DMS153 (cell line): Measurements from ENCODE around the gene DAP.

Experiments used
- DNase-seq: peaks from one replicate; lab custom pipeline; 2025; lab: John Stamatoyannopoulos, UW

The DAP gene

DNA sequence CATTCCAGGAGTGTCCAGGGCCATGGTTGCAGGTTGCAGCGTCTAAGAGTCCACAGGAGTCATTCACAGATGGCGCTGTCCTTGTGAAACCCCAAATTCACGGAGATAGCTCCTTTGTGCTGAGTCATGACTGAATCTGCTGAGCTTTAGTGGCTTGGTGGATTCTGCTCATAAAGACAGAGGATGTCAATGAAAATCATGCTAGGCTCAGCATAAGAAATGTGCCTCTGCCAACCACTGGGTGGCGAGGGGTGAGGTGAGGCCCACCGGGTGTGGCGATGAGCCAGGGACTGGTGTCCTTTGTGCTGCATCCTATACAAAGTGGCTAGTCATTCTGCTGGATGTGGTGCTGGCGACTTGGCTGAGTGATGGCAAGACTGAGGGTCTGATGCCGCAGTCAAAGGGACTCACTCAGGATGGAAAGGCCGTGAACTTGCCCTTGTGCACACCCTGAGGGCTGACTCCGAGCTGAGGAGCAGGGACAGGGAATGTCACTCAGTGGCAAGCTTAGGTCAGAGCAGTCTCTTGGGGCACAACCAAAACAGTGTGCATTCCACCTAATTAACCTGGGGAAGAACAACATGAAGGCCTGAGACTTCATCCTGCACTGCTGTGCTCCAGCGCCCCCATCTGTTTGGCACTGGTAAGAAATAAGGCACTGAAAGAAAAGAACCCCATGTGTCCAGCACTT, 71.5 kb downstream of the DAP start:
- no peak for DNase-seq

GRCh38 chr5:10688651-10689171, 72.3 kb downstream of the DAP start:
- no peak for DNase-seq

- no peak for DNase-seq
Measured at GRCh38 chr5:10686890-10687289, 74.1 kb downstream of the DAP start.

DNA sequence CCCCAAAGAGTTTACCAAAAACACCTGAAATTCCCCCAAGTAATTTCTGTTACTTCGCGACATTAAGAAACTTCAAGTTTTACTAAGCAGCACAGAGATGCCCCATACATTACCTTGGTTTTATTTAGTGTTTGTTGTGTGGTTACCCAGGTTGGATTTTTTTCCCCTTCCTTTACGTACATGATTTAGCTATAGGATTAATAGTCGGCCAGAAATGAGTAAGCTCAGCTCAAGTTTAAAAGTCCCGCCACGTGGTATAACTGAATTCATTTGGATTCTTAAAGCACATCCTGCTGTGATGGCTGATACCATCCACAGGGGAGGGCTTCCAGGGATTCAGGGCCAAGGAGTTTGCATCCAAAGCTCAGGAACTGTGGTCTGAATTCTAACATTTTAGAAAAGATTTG, 75.9 kb downstream of the DAP start:
- DNase-seq = no peak

- no peak for DNase-seq
Measured at GRCh38 chr5:10684303-10685086, 76.5 kb downstream of the DAP start.

- no peak for DNase-seq
Measured at GRCh38 chr5:10682801-10683525, 78.1 kb downstream of the DAP start.

- DNase-seq = no peak
Measured at GRCh38 chr5:10681731-10682679, 79.0 kb downstream of the DAP start.

GRCh38 chr5:10680876-10681481, 80.1 kb downstream of the DAP start:
- DNase-seq = no peak

GRCh38 chr5:10679336-10679988, 81.6 kb downstream of the DAP start:
- no peak for DNase-seq

DNA sequence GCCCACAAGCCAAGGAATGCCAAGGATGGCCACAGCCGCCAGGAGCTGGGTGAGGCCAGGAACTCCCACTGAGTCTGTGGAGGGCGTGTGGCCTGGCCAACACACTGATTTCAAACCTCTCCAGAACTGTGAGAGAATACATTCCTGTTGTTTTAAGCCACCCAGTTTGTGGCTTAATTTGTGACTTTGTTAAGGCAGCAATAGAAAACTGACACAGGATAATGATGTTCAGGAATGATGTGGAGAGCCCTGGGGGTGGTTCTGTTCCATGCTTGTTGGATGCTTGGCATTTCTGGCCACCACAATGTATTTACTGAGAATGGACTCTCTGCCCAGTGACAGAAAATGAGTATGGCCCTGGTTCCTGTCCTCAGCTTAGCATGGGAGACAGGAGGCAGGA, 82.8 kb downstream of the DAP start:
- DNase-seq = no peak

DNA sequence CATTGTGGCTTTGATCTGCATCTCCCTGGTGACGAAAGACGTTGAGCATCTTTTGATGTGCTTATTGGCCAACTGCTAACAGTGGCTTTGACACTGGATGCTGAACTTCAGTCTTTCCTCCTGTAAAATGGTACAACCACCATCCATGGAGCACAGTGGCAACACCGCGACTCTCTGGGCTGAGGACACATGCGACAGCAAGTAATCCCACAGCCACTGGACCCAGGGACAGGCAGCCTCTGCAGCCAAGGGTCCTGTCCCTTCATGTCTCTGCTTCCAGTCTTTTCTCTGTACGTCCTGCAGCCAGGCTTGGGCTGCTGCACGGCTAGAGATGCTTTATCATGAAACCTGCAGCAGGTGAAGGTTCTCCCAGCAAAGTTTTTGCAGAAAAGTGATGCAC, 83.5 kb downstream of the DAP start:
- no peak for DNase-seq

DNA sequence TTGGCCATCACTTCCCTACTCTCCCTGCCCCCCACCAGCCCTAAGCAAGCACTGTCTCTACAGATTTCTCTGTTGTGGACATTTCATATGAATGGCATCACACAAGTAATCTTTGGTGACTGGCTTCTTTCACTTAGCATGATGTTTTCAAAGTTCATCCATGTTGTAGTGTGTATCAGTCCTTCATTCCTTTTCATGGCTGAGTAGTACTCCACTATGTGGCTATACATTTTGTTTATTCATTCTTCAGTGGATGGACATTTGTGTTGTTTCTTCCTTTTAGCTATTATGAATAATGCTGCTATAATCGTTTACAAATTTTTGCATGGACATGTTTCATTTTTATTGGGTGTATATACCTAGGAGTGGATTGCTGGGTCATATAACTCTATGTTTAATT, 84.1 kb downstream of the DAP start:
- DNase-seq = no peak

DNA sequence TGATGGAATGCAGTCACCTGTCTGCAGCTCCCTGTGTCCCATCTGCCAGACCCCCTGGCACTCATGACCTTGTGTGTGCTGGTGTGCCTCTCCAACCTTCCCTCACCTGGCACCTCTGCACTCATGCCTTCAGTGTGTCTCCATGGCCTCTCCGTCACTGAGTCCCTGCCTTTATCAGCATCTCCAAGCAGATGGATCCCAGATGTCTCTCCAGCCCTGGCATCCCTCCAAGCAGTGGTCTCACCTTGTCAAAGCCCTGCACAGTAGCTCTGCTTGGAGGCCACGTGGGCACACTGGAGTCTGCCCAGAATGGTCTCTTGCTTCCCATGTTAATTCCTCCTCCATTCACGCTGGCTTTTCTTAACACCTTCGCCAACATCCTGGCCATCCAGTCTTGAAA, 84.8 kb downstream of the DAP start:
- no peak for DNase-seq

DNA sequence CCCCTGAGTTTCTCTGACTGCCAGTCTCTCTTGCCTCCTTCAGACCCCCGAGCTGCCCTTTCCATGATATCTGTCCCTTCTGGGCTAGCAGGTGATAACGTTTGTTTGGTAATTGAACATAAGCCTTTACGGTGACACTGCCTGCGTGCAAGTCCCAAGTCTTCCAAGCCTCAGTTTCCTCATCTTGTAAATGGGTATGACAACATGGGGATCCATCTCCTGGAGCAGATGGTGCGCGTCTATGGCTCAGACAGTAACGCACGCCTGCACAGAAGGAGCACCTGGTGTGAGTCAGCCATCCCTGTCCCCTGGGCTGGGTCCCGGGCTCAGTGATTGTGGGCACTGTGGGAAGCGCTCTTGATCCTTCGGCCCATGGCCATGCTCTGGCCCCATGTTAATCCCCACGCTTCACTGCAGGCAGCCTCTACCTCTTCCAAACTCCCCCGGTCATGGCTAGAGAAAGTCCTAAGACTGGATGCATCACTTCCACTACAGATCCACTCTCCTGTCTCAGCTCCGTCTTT, 85.8 kb downstream of the DAP start:
- DNase-seq = no peak

- DNase-seq = no peak
Measured at GRCh38 chr5:10674582-10674981, 86.5 kb downstream of the DAP start.

GRCh38 chr5:10674096-10674495, 86.9 kb downstream of the DAP start:
- no peak for DNase-seq

DNA sequence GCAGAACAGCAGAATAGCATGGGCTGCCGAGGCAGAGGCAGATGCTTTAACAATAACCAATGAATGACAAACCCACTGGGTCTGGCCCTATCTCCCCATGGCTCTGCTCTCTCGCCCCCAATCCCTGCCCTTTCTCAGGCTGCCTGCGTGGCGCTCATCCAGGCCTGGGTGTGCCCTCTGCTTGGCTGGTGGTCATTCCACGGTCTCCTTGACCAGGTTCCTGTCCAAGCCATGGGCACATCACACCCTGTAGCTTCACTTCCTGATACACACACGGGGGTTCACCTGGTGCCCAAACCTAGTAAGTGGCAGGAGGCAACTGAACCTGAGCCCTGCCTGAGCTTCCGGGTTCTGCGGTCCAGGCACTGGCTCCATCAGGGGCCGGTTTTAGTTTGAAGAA, 87.6 kb downstream of the DAP start:
- DNase-seq = no peak

DNA sequence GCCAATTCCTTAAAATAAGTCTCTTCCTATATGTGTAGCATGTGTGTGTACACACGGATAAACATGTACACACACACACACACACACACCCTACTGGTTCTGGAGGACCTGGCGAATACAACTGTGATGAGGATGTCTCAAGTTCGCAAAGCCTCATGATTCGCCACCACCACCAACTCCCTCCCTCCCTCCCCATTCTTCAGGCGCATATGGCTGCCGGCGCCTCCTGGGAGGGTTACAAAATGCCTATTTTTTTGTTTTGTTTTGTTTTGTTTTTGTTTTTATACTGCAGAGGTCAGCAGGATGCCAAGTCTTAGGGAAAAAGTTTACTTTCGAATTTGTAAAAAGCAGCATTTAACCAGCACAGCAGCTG, 88.0 kb downstream of the DAP start:
- no peak for DNase-seq

DNA sequence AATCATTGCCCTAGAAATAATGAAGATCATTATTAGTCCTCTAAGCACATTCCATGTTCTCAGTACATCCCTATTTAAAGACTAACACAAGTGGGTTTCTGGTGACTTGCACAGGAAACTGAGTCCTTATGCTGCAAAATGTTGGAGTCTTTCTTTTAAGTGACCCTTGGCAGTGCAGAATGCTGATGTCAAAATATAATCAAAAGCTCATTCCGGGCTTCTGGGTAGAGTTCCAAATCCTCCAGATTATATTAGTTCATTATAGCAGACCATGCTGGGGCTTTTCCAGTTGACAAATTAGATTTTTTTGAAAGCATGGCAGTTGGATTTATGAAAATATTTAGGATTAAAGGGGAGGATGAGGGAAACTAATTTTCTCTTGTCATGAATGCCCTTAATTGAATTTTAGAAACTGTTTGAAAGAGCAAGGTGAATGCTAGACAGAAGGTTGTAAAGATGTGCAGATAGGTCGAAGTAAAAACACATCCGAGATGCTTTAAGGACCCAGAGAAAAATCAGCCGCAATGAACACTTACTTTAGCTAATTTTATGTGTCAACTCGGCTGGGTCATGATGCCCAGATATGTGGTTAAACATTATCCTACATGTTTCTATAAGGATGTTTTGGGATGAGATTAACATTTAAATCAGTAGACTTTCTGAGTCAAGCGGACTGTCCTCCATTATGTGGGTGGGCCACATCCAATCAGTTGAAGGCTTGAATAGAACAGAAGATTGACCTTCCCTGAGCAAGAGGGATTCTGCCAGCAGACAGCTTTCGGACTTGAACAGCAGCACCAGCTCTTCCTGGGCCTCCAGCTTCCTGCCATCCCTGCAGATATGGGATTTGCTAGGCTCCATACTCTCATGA, 88.7 kb downstream of the DAP start:
- DNase-seq = no peak
